HL-60 (cell line): ENCODE data around the gene UNC13B.
A peak's percentile ranks its signal among the peaks of the same experiment; 100 is the strongest.

Experiments used
- DNase-seq, 2 experiments: peaks; one replicate each; pipeline ENCODE4 v3.0.0-alpha.2; 2010 to 2020; ENCODE audit warnings: low read depth in 1 of 2, low spot score in 1 of 2
- H3K27ac ChIP-seq: fragments of 250-450 bp; sonication (Bioruptor Pico); replicated peaks from 2 replicates; pipeline ENCODE4 v1.5.1; 2020; ENCODE audit warnings: mild to moderate bottlenecking, moderate library complexity
- H3K27me3 ChIP-seq: fragments of 250-450 bp; sonication (Bioruptor Pico); 2 replicates; pipeline ENCODE4 v1.5.1; 2021; ENCODE audit warnings: mild to moderate bottlenecking, moderate library complexity; ENCODE audit not compliant: insufficient read depth, poor library complexity, severe bottlenecking
- H3K4me3 ChIP-seq: replicated peaks from 2 replicates; pipeline ENCODE4 v1.5.1; 2011; ENCODE audit warnings: mild to moderate bottlenecking, control low read depth, low read length; ENCODE audit not compliant: insufficient read depth
- GABPA ChIP-seq: IDR thresholded peaks from 2 replicates; pipeline ENCODE4 v1.6.1; 2012; ENCODE audit warnings: low read depth
- POLR2AphosphoS5 ChIP-seq: IDR thresholded peaks from 2 replicates; pipeline ENCODE4 v1.6.1; 2012; ENCODE audit warnings: low read depth
- SPI1 ChIP-seq: IDR thresholded peaks from 2 replicates; pipeline ENCODE4 v1.6.1; 2012; ENCODE audit warnings: low read depth, mild to moderate bottlenecking, borderline replicate concordance
- TF ChIP-seq, protein P1 (sequence below): IDR thresholded peaks from 2 replicates; pipeline ENCODE4 v1.6.1; 2012; ENCODE audit warnings: low read depth; ENCODE audit not compliant: insufficient replicate concordance
- TF ChIP-seq, protein P2 (sequence below): IDR thresholded peaks from one replicate; pipeline ENCODE4 v1.5.1; 2011; ENCODE audit warnings: low read length, control low read depth, inconsistent platforms; ENCODE audit not compliant: insufficient read depth

UNC13B gene

DNA sequence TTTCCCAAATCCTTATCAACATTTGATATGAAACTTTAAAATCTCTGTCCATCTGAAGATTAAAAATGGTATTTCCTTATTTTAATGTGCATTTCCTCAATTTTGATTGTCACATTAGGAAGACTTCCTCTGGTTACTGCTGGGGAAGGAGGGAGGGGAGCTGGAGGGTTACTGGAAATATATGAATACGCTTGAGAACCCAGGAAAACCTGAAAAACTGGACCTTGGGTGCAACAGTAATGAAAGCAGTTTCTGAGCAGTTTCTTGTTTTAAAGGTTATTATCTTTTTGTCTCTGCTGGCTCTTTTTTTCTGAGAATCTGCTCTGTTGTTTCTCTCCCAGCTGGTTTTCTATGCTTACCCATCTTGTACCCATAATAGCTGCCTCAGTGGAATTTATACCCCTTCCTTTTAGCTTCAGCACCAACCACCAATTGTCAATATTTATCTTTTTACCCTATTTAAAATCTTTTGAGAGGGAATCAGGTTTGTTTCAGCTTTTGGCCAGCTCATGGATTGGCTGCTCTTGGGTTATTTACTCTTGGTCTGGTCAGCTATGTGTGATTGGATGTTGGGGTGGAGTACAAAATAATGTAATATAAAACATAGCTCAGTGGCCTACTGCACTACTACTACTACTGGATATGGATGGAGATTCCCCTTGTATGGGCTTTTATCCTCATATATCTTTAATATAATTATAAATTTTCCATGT, 67.4 kb downstream of the UNC13B start:
- no peak overlapping the region for H3K4me3 ChIP-seq
- TF ChIP-seq SPI1 (peak; percentile 46; the same call in 1 of the 2 replicates), POLR2AphosphoS5 (no peak), GABPA (no peak)
- TF ChIP-seq, protein P1, sequence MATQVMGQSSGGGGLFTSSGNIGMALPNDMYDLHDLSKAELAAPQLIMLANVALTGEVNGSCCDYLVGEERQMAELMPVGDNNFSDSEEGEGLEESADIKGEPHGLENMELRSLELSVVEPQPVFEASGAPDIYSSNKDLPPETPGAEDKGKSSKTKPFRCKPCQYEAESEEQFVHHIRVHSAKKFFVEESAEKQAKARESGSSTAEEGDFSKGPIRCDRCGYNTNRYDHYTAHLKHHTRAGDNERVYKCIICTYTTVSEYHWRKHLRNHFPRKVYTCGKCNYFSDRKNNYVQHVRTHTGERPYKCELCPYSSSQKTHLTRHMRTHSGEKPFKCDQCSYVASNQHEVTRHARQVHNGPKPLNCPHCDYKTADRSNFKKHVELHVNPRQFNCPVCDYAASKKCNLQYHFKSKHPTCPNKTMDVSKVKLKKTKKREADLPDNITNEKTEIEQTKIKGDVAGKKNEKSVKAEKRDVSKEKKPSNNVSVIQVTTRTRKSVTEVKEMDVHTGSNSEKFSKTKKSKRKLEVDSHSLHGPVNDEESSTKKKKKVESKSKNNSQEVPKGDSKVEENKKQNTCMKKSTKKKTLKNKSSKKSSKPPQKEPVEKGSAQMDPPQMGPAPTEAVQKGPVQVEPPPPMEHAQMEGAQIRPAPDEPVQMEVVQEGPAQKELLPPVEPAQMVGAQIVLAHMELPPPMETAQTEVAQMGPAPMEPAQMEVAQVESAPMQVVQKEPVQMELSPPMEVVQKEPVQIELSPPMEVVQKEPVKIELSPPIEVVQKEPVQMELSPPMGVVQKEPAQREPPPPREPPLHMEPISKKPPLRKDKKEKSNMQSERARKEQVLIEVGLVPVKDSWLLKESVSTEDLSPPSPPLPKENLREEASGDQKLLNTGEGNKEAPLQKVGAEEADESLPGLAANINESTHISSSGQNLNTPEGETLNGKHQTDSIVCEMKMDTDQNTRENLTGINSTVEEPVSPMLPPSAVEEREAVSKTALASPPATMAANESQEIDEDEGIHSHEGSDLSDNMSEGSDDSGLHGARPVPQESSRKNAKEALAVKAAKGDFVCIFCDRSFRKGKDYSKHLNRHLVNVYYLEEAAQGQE, result no peak
- TF ChIP-seq, protein P2, sequence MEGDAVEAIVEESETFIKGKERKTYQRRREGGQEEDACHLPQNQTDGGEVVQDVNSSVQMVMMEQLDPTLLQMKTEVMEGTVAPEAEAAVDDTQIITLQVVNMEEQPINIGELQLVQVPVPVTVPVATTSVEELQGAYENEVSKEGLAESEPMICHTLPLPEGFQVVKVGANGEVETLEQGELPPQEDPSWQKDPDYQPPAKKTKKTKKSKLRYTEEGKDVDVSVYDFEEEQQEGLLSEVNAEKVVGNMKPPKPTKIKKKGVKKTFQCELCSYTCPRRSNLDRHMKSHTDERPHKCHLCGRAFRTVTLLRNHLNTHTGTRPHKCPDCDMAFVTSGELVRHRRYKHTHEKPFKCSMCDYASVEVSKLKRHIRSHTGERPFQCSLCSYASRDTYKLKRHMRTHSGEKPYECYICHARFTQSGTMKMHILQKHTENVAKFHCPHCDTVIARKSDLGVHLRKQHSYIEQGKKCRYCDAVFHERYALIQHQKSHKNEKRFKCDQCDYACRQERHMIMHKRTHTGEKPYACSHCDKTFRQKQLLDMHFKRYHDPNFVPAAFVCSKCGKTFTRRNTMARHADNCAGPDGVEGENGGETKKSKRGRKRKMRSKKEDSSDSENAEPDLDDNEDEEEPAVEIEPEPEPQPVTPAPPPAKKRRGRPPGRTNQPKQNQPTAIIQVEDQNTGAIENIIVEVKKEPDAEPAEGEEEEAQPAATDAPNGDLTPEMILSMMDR, result no peak
- H3K27ac ChIP-seq, result no peak overlapping the region
- no peak for DNase-seq
- H3K27me3 ChIP-seq, result no peaks in the 10 kb centered on the region

DNA sequence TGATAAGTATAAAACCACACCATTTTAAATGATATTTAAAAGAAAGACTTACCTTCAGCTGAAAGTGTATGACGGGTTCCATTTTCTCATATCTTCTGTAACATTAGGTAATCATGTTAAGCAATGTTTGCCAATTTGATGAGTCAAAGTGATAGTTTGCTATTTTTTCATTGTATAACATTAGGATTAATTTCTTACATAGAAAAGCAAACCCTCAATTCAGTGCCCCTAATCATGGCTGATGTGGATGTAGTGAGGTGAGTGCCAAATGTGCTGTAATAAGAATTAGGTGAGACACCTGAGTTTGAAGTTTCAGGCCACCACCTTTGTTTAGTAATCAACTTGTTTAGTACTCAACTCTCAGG, 68.0 kb downstream of the UNC13B start:
- H3K4me3 ChIP-seq, result no peak overlapping the region
- TF ChIP-seq, protein P2, result no peak
- TF ChIP-seq, protein P1, result no peak
- TF ChIP-seq POLR2AphosphoS5, result no peak
- TF ChIP-seq GABPA, result no peak
- no peak for TF ChIP-seq SPI1
- no peaks in the 10 kb centered on the region for H3K27me3 ChIP-seq
- DNase-seq, result no peak
- H3K27ac ChIP-seq, result no peak overlapping the region

DNA sequence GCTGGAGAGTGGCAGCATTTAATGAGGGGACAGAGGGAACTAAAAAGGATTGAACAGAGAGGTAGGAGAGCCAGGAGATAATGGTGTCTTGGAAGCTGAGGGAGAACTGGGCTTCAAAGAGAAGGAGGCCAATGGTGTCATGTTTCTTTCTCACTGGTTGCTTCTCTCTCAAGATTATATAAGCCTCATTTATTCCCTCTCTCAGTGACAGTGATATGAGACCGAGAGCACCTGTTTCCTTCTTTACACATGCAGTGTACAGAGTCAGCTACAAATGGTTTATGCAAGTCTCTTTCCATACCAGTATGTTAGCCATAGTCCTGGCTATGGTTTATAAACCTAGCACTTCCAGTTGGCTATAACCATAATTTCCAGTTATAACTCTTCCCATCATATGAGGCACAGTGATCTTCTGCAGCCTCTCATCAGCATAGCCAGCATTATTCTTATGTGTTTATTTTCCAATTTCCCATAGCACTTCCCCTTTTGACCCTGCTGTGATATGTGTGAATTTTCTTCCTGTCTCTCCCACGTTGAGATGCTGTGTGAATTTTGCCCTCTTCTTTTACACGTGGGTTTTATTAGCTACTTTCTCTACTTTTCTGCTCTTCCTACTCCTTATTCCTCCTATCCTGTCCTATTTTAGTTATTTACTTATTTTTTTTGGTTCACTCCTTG, 71.2 kb downstream of the UNC13B start:
- TF ChIP-seq SPI1, result peak; percentile 84
- TF ChIP-seq, protein P2, result no peak
- TF ChIP-seq, protein P1, result no peak
- no peak for TF ChIP-seq POLR2AphosphoS5
- Histone ChIP-seq H3K27ac (no peak overlapping the region), H3K27me3 (no peaks in the 10 kb centered on the region), H3K4me3 (no peak overlapping the region)
- no peak for DNase-seq
